KOPT-K1 (cell line): ENCODE data around the gene CDC42EP4.

Source experiments
- H3K27ac ChIP-seq: fragments of 200-600 bp; sonication (generic); 2 replicates; pipeline ENCODE4 v1.5.1; 2016; ENCODE audit warnings: antibody characterized with exemption, mild to moderate bottlenecking, low read depth, low read length; ENCODE audit not compliant: poor library complexity, severe bottlenecking
- H3K36me3 ChIP-seq: fragments of 200-600 bp; sonication (generic); 2 replicates; pipeline ENCODE4 v1.5.1; 2017; ENCODE audit warnings: antibody characterized with exemption, mild to moderate bottlenecking, low read length, moderate library complexity; ENCODE audit not compliant: insufficient read depth
- H3K9me3 ChIP-seq: fragments of 200-600 bp; sonication (generic); 2 replicates; pipeline ENCODE4 v1.5.1; 2017; ENCODE audit warnings: antibody characterized with exemption, low read length, mild to moderate bottlenecking; ENCODE audit not compliant: insufficient read depth, poor library complexity, severe bottlenecking

CDC42EP4 gene

DNA sequence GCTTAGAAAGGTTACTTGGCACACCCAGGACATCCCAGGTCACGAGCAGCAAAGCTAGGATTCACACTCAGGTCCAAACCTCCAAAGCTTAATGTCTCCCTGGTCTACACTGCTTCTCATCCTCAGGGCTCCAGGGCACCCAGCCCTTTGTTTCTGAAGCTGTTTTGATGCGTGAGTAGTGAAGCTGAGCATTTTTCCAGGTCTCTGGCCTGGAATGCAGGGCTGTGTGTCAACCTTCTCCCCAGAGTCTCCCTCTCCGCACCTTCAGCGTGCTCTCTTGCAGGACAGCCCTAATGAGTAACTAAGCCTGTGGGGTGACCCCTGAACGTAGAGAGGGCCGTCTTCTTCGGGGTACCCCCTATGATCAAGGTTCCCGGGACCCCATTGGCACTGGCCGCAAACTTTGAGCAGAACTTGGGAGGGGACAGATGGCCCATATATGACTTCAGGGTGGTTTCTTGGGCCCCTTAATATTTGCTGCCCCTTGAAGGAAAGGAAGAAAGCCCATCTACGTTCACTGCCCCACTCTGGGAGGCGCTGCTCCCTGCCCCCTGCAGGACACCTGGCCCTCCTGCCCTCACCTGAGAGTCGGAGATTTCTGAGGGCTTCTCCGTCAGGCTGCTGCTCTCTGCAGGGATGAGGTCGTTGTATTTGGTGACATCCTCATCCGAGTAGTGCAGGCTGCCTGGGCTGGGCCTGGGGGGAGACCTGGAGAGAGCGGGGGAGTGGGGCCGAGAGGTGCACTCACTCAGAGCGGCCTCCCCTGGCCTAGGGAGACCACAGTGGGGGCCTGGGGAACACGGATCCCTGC lies 36.4 kb upstream of the CDC42EP4 start:
- Histone ChIP-seq H3K36me3 (no peaks in the 10 kb centered on the region), H3K9me3 (no peaks in the 10 kb centered on the region), H3K27ac (no peak overlapping the region)

DNA sequence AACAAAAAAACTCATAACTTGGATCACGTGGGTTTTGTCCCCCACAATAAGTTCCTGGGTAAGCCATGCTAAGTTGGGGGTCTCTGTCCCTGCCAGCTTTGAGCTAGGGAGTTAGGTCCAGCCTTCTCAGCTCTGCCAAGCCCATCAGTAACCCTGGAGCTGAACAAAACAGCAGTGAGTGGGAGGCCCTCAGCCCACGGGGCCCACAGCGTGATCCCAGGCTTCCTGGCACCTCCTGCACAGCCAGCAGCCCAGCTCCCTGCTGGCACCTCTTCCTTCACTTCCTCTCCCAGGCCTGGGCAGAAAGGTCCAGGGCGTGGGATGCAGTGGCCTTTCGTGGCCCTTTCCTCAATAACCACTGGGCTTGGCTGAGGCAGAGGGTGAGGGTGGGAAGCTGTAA lies 35.5 kb upstream of the CDC42EP4 start:
- Histone ChIP-seq H3K9me3 (no peaks in the 10 kb centered on the region), H3K36me3 (no peaks in the 10 kb centered on the region), H3K27ac (no peak overlapping the region)

DNA sequence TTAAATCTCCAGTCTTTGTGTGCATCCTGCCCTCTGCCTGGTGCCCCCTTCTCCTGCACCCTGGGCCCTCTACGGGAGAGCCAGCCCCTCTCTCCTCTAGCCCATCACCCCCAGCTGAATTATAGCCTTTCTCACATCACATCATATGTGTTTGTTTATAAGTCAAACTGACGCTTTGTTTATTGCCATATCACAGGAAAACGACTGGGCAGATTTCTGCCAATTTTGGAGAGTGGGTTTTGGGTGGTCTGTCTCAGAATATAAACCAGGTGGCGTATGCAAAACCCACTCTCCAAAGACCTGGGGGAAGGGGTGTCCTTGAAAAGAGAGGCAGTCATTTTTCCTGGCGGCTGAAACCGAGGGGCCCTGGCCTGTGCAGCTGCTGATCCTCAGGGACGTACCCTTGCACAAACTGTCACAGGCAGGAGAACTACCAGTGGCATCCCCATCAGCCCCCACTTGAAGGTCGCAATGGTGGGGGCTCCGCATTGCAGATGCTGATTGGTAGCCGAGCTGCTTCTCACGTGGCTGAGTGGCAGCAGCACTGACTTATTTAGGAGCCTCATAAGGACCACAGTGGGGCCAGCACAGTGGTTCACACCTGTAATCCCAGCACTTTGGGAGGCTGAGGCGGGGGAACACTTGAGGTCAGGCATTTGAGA lies 34.8 kb upstream of the CDC42EP4 start:
- H3K9me3 ChIP-seq = no peaks in the 10 kb centered on the region
- no peaks in the 10 kb centered on the region for H3K36me3 ChIP-seq
- no peak overlapping the region for H3K27ac ChIP-seq

DNA sequence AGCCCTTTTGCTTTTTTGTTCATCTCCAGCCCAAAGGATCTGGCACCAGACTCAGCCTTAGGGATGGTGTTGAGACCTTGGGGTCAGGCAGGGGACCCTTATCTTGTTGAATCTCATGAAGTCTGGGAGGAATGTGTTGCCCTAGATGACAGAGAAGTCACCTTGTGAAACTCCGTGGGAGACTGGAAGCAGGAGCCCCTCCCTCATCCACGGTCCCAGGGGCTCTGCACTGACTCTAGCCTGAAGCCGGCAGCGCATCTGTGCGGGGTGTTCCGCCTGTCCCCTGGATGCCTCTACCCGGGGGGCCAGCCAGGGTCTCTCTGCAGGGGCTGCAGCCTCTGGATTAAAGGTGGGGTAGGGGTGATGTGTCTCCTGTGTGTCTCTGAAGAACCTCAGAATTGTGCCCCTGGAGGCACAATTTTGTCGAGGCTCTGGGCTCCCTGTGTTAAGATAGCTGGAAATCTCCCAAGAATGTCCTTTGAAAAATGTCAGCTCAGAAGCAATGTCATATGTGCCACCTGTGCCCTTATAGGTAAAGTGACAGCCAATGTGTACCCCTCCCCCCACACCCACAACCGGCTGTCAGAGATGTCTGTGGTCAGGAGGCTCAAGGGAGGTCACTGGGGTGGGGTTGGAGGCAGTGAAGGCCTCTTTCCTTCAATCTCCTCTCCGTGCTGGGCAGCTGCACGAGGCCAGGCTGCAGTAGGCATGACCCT lies 32.1 kb upstream of the CDC42EP4 start:
- Histone ChIP-seq H3K36me3 (no peaks in the 10 kb centered on the region), H3K9me3 (no peaks in the 10 kb centered on the region), H3K27ac (no peak overlapping the region)

DNA sequence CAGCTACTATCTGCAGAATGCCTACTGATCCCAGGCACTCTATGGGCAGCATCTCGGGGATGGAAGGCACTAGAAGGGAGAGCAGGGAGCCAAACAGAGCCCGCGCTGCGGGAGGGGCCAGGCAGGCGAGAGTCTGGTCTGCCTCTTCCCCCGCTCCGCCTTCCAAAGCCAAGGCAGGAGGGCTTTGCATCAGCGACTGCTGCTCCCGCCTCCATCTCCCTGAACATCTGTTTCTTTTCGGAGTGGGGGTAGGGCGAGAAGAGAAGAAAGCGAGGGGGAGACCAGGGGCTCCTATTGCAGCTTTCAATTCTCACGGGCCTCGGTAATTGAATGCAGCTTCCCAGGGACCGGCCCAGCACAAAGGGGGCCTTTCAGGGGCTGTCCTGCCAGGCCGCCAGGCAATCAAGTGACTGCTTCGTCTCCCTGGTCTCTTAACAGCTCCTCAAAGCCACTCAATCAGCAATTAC lies 31.4 kb upstream of the CDC42EP4 start:
- Histone ChIP-seq H3K36me3 (no peaks in the 10 kb centered on the region), H3K9me3 (no peaks in the 10 kb centered on the region), H3K27ac (no peak overlapping the region)

DNA sequence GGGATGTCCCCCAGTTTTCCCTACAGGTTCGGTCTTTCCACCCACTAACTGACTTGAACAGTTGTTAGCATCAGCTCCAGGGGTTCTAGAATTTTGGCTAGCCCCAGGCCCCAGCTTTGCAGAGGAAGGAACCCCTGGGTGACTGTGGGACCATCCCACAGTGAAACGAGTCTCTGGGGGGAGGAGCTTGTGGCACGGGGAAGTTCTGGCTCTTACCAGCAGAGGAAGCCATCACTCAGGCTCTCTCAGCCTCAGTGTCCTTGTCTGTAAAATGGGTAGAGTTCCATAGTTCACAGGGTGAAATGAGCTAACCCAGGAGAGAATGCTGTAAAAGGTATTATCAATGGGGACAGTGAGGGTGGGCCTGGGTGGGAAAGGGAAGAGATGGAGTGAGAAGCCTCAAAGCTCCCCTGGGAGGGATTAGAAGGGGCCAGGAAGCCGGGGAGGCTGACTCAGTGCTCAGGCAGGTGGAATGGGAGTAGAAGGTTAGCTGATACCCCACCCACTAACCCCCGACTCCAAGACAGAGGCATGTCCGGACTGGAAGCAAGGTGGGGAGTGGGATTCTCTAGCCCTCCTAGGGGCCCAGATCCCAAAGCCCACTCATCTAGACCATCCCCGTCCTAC lies 30.9 kb upstream of the CDC42EP4 start:
- Histone ChIP-seq H3K36me3 (no peaks in the 10 kb centered on the region), H3K9me3 (no peaks in the 10 kb centered on the region), H3K27ac (no peak overlapping the region)

DNA sequence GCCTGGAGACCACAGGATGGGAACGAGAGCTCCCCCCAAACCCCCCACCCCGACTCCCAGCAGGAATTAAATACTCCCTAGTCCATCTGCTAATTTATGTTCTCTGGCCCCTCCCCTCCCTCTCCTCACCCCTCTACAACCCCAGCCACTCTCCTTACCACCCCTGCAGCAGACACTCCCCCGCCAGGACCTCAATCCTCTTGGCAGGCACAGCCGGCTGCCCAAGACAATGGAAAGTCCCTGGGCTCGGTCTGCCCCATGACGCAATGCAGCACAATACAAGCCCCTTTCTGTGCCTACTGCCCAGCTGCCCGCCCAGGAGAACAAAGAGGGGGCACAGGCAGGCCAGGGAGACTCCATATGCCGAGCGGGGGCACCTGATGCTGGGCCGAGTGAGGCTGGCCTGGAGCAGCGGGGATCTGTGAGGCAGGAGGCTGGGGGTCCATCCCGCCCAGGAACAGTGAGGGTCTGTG lies 30.3 kb upstream of the CDC42EP4 start:
- no peak overlapping the region for H3K27ac ChIP-seq
- no peaks in the 10 kb centered on the region for H3K36me3 ChIP-seq
- H3K9me3 ChIP-seq = no peaks in the 10 kb centered on the region

DNA sequence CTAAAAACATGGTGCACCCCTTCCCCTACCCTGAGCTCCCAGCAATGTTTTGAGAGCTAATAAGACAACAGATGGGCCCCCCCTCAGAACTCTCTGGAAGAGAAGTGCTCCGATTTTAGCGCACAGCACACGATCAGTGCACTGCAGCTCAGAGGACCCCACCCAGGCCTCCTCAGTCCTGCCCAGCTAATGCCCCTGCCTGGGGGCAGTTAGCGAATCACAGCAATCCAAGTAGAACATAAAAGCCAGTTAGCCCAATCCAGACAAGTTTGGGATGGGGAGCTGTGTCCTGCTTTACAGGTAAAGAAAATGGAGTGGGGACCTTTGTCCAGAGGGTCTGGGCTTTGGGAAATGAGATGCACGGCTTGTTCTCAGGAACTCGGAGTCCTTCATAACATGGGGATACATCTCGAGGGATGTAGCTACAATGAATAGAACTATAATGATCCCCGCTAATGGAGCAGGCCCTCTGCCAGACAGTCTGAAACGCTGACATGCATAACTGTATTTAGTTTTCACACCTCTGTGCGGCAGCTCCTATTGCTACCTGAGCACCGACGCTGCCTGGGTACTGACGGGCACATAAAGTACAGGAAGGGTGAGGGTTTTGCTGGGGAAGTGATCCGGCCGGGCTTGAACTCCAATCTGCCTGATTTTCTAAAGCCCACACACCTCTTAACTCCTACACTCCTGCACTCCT lies 29.7 kb upstream of the CDC42EP4 start:
- Histone ChIP-seq H3K27ac (no peak overlapping the region), H3K36me3 (no peaks in the 10 kb centered on the region), H3K9me3 (no peaks in the 10 kb centered on the region)

DNA sequence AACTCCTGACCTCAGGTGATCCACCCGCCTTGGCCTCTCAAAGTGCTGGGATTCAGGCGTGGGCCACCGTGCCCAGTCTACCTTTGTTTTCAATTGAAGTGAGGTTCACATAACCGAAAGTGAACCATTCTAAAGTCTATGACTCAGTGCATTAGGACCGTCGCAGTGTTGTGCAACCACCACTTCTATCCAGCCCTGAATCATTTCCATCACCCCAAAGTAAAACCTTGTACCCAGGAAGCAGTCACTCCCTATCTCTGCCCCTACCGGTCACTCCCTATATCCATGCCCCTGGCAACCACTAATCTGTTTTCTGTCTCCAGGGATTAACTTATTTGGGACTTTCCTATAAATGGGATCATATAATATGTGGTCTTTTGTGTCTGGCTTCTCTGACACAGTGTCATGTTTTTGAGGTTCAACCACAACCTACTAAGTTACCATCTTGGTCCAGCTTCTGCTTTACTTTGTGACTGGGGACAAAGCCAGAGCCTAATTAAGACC lies 28.3 kb upstream of the CDC42EP4 start:
- H3K27ac ChIP-seq = no peak overlapping the region
- H3K36me3 ChIP-seq = no peaks in the 10 kb centered on the region

DNA sequence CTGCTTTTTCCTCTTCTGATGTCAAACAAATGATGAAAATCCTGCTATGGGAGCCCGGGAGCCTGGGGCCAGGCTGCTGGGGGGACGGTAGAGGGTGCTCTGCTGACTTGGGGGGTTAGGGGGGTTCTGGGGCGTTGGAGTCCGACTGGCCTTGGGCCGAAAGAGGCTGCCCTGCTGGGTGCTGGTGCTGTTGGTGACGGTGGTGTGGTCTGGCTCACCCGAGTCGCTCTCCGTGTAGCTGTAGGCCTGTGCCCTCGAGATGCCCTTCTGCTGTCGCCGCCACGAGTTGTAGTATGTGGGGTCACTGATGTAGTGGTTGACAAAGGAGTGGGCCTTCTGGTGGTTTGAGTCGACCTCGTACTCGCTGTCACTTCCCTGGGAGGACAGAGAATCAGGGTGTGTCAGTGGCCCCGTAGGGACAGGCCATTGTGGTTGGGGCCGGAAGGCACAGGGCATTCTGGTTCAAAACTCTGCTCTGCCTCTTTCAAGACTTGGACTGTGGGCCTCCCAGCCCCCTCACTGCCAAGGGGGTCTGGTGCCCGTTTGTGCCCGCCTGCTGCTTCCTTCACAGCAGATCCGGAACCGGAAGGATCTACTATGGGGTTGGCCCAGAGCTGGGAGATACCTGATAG lies 26.9 kb upstream of the CDC42EP4 start:
- Histone ChIP-seq H3K27ac (no peak overlapping the region), H3K9me3 (no peaks in the 10 kb centered on the region), H3K36me3 (no peaks in the 10 kb centered on the region)

More for the DNA sequence above, 28.3 kb upstream of the CDC42EP4 start:
- H3K9me3 ChIP-seq = no peaks in the 10 kb centered on the region

DNA sequence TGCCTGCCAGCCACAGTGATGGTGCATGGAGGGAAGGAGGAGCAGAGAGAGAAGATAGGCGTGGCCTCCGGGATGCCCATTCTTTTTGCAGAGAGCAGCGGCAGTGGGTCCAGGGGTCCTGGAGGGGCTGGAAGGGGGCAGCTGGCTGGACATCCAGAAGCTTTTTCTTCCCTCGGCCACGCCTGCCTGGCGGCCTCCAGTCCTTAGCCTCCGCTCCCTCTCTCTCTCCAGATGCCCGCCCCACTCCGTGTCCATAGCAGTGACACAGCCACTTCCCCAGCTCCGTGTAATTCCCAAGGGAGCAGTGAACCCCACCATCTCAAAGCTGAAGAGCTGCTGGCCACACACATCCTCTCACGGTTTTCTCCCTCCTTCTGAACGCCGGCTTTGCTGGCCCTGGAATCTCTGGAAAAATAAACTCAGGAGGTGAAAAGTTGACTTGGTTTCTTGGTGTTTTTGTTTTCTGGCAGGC lies 26.3 kb upstream of the CDC42EP4 start:
- H3K9me3 ChIP-seq = no peaks in the 10 kb centered on the region
- H3K27ac ChIP-seq = no peak overlapping the region
- no peaks in the 10 kb centered on the region for H3K36me3 ChIP-seq

DNA sequence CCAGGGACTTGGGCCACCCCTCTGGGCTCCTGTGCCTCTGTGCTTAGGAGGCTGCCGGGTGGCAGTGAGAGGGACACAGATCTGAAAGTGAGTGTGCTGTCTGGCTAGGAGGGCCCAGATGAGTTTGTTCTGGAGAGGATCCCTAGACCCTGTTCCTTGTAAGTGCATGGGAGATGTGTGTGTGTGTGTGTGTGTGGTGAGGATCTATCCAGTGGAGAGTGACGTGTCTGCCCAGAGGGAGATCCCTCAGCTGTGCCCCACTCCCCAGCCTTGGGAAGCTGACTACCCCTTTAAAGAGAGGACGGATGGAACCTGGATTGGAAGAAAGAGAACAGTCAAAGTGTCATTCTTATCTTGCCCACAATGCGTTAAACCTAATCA lies 25.5 kb upstream of the CDC42EP4 start:
- H3K27ac ChIP-seq = no peak overlapping the region
- H3K9me3 ChIP-seq = no peaks in the 10 kb centered on the region
- no peaks in the 10 kb centered on the region for H3K36me3 ChIP-seq

DNA sequence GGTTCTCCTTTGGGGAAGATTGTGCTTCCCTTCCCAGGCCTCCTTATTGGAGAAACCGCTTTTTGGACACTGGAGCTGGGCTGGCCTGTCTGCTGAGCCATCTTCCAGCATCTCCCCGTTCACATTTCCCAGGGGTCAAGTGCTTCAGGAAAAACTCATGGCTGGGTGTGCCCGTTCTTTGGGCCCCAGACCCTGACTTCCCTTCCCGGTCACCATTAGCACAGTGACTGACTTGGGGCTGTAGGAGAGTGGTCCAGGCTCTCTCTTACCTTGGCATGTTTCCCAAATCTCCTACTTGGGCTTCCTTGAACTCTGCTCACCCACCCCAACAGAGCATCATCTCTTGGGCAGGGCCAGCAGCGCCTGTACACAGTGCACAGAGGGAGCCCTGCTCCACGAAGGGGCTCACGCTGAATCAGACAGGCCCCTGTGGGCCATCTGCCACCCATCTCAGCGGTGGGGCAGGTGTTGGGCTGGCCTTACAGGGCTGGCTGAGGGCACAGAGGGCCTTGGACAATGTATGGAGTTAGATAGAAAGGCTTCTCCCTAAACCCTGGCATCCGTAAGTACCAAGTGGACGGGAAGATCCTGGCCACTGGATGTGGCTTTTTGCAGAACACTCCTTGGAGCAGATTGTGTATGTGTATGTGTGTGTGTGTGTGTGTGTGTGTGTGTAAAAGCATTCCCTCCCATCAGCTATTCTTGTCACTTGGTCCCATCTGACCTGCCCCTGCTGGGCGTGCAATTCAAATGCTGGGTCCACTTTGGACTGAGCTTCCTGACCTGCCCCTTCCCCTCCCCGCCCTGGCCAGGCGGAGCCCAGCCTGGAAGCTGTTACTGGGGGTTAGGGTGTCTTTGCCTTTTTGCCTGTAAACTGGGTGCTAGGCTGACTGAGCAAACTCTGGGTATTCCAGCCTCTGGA lies 24.9 kb upstream of the CDC42EP4 start:
- no peaks in the 10 kb centered on the region for H3K36me3 ChIP-seq
- H3K9me3 ChIP-seq = no peaks in the 10 kb centered on the region
- H3K27ac ChIP-seq = no peak overlapping the region
